Heart left ventricle (tissue), 16 donors: ENCODE results near the gene ZBTB21. TPM values are rescaled to one million over a fixed set of nuclear protein-coding genes. Genes with fewer than 3 reads are reported as not detected.

ENCODE experiments used
- ATAC-seq, 4 donors: fragments of 200-7000 bp; cut with Tn5 transposase; one replicate each; pipeline ENCODE4 v1.9.1; 2020 to 2022; ENCODE audit warnings: moderate library complexity in 4 of 4, mild to moderate bottlenecking in 3 of 4, moderate number of reproducible peaks in 1 of 4
- DNase-seq, 5 donors: peaks; one replicate each; pipeline ENCODE4 v3.0.0-alpha.2; 2020
- H3K27ac ChIP-seq, 12 donors: fragments of 200-600 bp; sonication (generic) in 4 of 12; one replicate each; pipeline versions ENCODE4 v1.5.0 to v1.8.0; 2016 to 2022; ENCODE audit warnings: mild to moderate bottlenecking in 2 of 12
- H3K27me3 ChIP-seq, 9 donors: fragments of 200-600 bp; sonication (generic) in 2 of 9; one replicate each; pipeline versions ENCODE4 v1.5.1 to v1.8.0; 2016 to 2022; ENCODE audit warnings: mild to moderate bottlenecking in 3 of 9
- H3K36me3 ChIP-seq, 9 donors: fragments of 200-600 bp; sonication (generic) in 2 of 9; one replicate each; pipeline versions ENCODE4 v1.5.0 to v1.8.0; 2018 to 2022; ENCODE audit warnings: mild to moderate bottlenecking in 2 of 9
- H3K4me1 ChIP-seq, 12 donors: fragments of 200-600 bp; sonication (generic) in 4 of 12; one replicate each; pipeline versions ENCODE4 v1.5.0 to v1.8.0; 2016 to 2022; ENCODE audit warnings: mild to moderate bottlenecking in 3 of 12
- H3K4me3 ChIP-seq, 12 donors: fragments of 200-600 bp; sonication (generic) in 4 of 12; one replicate each; pipeline versions ENCODE4 v1.5.0 to v1.8.0; 2017 to 2022; ENCODE audit warnings: mild to moderate bottlenecking in 9 of 12, moderate library complexity in 4 of 12
- H3K9me3 ChIP-seq, 12 donors: fragments of 200-600 bp; sonication (generic) in 4 of 12; one replicate each; pipeline versions ENCODE4 v1.5.0 to v1.8.0; 2016 to 2022; ENCODE audit warnings: mild to moderate bottlenecking in 1 of 12
- CTCF ChIP-seq, 12 donors: fragments of 200-600 bp; sonication (generic) in 4 of 12; IDR thresholded peaks; one replicate each; pipeline versions ENCODE4 v1.5.0 to v1.8.0; 2018 to 2022; ENCODE audit warnings: antibody characterized with exemption in 12 of 12, mild to moderate bottlenecking in 5 of 12
- POLR2A ChIP-seq, 2 donors: fragments of 450-650 bp; IDR thresholded peaks; one replicate each; pipeline ENCODE4 v1.6.1; 2017; ENCODE audit warnings: antibody characterized with exemption in 2 of 2, mild to moderate bottlenecking in 2 of 2, moderate library complexity in 2 of 2
- WGBS, 4 donors: extraction: QIAGEN DNeasy Blood & Tissue Kit in 2 of 4; methylation state at CpG; one replicate each; pipeline versions ENCODE4 v1.1.5 to v1.1.7; 2013 to 2018; 5-methylcytosine and 5-hydroxymethylcytosine counted together
- intact Hi-C, 10 donors: fragments of 100-400 bp; cut with DNase I; formaldehyde crosslinking; loops; one replicate each; pipeline versions ENCODE4 v1.11.1 to v1.14.2; 2022
- polyA plus RNA-seq, 2 donors: library from polyadenylated mRNA; stranded (reverse); fragments of 200-250 nt; gene quantifications; one replicate each; pipeline ENCODE4 v1.2.3, GENCODE V29; 2013
- total RNA-seq, 9 donors: library from RNA; depleted of rRNA in 2 of 9; stranded (reverse); fragments of >200 nt in 2 of 9; fragmentation: NEBNext Ultra II Directional in 3 of 9; extraction: Animal tissue kit (Norgen Biotek cat#: 25700) in 3 of 9; gene quantifications; one replicate each; pipeline versions ENCODE4 v1.1.0 to v1.2.4, GENCODE V29; 2016 to 2023
- donor health status: ischemic (EF 13 %, LVEDD 7.1; RV severe dilation, severe dysfunction).
- donor health status: healthy with polysubstance abuse.
- donor health status: DM: no; HTN: yes; CAD: no.
- donor health status: DM: no; HTN: no; CAD: no.
- donor health status: ischemic (EF 25% LVEDD 6.9; RV normal size, moderate dysfunction).
- donor health status: ischemic (EF 25% LVEDD 5.7; RV mildly dilated, moderate dysfunction).
- donor health status: healthy.
- donor health status: DM: yes; HTN: yes; CAD: no.
- donor health status: ischemic (EF 35%, LVEDD 5.7; RV mildly dilated, moderate dysfunction).
- donor health status: nonischemic (EF 11% LVEDD 7.7; RV severe dilation, severe dysfunction).
- donor health status: DM: yes; HTN: yes; CAD: no.
- donor health status: PGD.
- donor health status: ischemic (EF 29% LVEDD 5.4; RV normal size, mild dysfunction).
- donor health status: nonischemic (EF 23%, LVEDD 6.1; RV moderate dilation, normal function).

Gene ZBTB21
- total and polyA plus RNA-seq, 11 donors: 1.2 to 10.2 (median 6.1) TPM

- Histone ChIP-seq H3K4me3 (no peak overlapping the region), H3K27me3 (peaks cover 0 to 12% (median 0%) of the 10 kb centered on the region in 9 donors), H3K9me3 (peaks cover 0 to 8% (median 0%) of the 10 kb centered on the region in 12 donors), H3K4me1 (peaks cover 0 to under 1% (median 0%) of the 10 kb centered on the region in 12 donors), H3K36me3 (no peaks in the 10 kb centered on the region), H3K27ac (no peak overlapping the region)
- TF ChIP-seq CTCF (IDR thresholded peaks at IDR 0.05): no peak
- TF ChIP-seq POLR2A (IDR thresholded peaks at IDR 0.05): no peak
- WGBS, 4 donors: 90 to 94% (median 92%) methylated on average over 19 of the region's 19 CpGs
- ATAC-seq (no peak), DNase-seq (no peak)
- intact Hi-C loops: no loop called here
Measured at GRCh38 chr21:42016364-42016985, 6.3 kb upstream of the ZBTB21 start.

- intact Hi-C loops: loop anchor here in 7 of 10 donors (5.0 kb wide), 4 partner anchors 52 to 103 kb away; no protein-coding TSS in a partner anchor
- ATAC-seq: no peak
- Histone ChIP-seq H3K4me1 (peaks cover 0 to 15% (median 6%) of the 10 kb centered on the region in 12 donors), H3K4me3 (no peak overlapping the region), H3K27me3 (peaks cover 0 to 2% (median 0%) of the 10 kb centered on the region in 9 donors), H3K27ac (no peak overlapping the region), H3K9me3 (peaks cover 0 to 8% (median 0%) of the 10 kb centered on the region in 12 donors), H3K36me3 (no peaks in the 10 kb centered on the region)
- TF ChIP-seq CTCF (IDR thresholded peaks at IDR 0.05) (no peak), POLR2A (IDR thresholded peaks at IDR 0.05) (no peak)
- 83 to 97% (median 91%) methylated on average over 7 of the region's 7 CpGs for WGBS, 4 donors
- DNase-seq: peak in 1 of 5 donors; percentile 4
Measured at GRCh38 chr21:42013931-42014330, 3.8 kb upstream of the ZBTB21 start.

GRCh38 chr21:42013376-42013775 lies 3.2 kb upstream of the ZBTB21 start:
- no peak for ATAC-seq
- TF ChIP-seq POLR2A (IDR thresholded peaks at IDR 0.05): no peak
- TF ChIP-seq CTCF (IDR thresholded peaks at IDR 0.05): no peak
- Histone ChIP-seq H3K4me3 (no peak overlapping the region), H3K27ac (no peak overlapping the region), H3K9me3 (peaks cover 0 to 8% (median 0%) of the 10 kb centered on the region in 12 donors), H3K4me1 (peaks cover 0 to 20% (median 11%) of the 10 kb centered on the region in 12 donors), H3K36me3 (no peaks in the 10 kb centered on the region), H3K27me3 (peaks cover 0 to 2% (median 0%) of the 10 kb centered on the region in 9 donors)
- intact Hi-C loops: loop anchor here in 7 of 10 donors (5.0 kb wide), 4 partner anchors 51 to 104 kb away; no protein-coding TSS in a partner anchor
- no peak for DNase-seq
- WGBS, 4 donors: 91 to 93% (median 92%) methylated on average over 4 of the region's 4 CpGs

GRCh38 chr21:42012763-42013329 lies 2.7 kb upstream of the ZBTB21 start:
- intact Hi-C loops: loop anchor here in 7 of 10 donors (5.0 kb wide), 4 partner anchors 51 to 104 kb away; no protein-coding TSS in a partner anchor
- WGBS, 4 donors: 96 to 99% (median 98%) methylated on average over 3 of the region's 3 CpGs
- Histone ChIP-seq H3K27me3 (peaks cover 0 to 2% (median 0%) of the 10 kb centered on the region in 9 donors), H3K4me3 (no peak overlapping the region), H3K4me1 (peaks cover 0 to 20% (median 11%) of the 10 kb centered on the region in 12 donors), H3K36me3 (no peaks in the 10 kb centered on the region), H3K9me3 (peaks cover 0 to 8% (median 0%) of the 10 kb centered on the region in 12 donors), H3K27ac (no peak overlapping the region)
- ATAC-seq (no peak), DNase-seq (peak in 1 of 5 donors; percentile 6)
- TF ChIP-seq CTCF (IDR thresholded peaks at IDR 0.05) (no peak), POLR2A (IDR thresholded peaks at IDR 0.05) (no peak)
